Stimulated activated CD8-positive, alpha-beta memory T cell treated with anti-CD3 and anti-CD28 coated beads, Interleukin-2, amount 100 ng/mL, for 48 hours (primary cell): ENCODE results near the gene MAML3.
"Not testable (repeated sequence)": the region's sequence is repeated elsewhere in the genome, so short reads cannot be mapped to it uniquely, and the experiment has no call there.

Experiments used
- DNase-seq, 2 donors: peaks; one replicate each; pipeline ENCODE4 v3.0.0-alpha.2; 2020; ENCODE audit warnings: low read depth in 2 of 2

The MAML3 gene

DNA sequence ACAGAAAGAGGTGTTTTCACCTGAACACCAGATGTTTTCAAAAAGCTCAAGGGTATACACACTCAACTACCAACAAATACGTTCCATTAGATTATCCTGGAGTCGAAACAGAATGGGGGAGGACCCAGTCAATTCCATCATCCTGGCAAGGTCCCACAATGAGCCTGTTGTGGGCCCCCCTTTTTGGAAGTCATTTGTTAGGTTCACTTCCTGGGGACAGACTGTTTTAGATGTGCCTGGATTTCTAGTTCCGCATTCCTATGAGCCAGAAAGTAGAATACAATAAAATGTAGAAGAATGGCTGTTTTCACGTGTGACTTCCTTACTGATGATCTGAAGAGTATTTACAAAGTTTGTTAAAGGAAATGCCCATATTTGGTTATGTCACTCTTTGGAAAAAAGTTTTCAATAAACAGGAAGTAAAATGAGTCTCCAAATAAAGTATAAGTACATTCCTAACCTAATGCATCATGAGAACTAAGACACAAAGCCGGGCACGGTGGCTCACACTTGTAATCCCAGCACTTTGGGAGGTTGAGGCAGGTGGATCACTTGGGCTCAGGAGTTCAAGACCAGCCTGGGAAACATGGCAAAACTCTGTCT, 192.5 kb downstream of the MAML3 start:
- no peak for DNase-seq

DNA sequence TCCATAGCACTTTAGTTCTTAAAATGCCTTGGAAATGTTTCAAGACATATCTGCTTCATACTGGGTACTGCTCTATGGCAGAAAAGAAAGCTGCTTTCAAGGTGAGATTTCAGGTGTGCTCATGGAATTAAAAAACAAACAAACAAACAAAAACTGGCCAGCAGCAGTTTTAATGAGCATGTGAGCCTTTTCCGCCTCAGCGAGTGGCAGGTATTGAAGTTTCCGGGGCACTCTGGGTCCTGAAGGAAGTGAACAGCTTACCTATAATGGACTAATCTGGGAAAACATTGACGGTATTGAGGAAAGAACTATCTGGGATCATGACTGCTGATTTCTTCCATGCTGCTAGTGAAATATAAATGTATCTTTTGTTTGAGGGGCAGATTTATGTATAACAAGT, 194.6 kb downstream of the MAML3 start:
- no peak for DNase-seq

DNA sequence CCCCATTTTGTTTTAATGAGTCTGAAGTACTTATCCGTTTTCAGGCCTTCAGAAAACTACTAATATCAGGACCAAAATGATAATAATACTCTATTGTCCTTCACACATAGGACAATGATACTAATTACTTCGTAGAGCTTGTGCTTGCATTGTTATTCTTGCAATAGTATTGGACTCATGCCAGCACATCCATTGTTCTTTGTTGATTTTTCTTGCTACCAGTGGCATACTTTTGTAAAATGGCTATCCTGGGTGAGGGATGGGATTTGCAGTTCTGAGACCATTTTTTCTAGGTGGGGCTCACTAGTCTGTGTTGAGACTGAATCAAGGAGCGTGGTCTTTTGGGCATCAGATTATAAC, 195.3 kb downstream of the MAML3 start:
- no peak for DNase-seq

DNA sequence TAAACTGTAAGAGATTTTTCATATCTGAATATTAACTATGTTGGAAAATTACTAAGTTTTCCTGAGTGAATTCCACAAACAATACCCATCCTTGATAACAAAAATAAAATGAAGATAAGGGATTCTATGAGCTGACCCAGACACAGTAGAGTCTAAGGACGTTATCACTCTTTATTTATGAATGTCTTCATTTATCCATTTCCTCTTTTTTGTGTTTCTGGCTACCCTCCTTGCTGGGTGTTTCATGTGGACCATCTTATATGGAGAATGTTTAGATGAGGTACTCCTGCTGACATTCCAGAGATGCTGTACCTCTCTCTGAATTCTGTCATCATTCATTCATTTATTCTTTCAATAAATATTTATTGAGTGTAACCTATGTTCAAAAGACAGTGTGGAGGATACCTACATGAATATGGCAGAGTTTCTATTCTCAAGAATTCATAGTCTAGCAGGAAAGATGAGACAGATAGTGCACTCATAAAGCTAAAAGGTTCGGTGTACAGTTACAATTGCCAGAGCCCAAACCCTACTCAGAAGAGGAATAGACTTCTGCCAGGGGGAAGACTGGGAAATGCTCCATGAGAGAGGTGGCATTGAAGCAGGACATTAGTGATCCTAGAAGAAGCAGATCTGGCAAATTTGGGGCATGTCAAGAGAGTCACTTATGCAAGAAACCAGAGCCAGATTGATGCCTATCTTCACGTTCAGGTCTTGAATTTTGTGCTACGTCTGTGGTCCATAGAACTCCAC, 195.8 kb downstream of the MAML3 start:
- no peak for DNase-seq

DNA sequence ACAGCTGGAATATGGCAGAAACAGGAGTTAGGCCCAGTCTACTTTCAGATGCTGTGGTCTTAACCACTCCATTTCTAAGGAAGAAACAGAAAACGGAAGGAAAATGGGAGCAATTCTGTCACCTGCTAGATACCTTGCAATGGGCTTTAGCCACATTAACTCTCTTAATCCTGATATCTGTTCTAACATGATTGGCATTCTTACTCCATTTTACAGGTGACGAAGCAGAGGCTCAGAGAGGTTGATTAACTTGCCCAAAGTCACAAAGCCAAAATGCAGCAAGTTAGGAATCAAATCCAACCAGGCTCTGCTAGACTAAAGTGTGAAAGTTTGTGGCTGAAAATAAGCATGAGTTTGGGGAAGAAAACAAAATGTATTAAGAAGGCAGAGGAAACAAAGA, 196.9 kb downstream of the MAML3 start:
- no peak for DNase-seq

DNA sequence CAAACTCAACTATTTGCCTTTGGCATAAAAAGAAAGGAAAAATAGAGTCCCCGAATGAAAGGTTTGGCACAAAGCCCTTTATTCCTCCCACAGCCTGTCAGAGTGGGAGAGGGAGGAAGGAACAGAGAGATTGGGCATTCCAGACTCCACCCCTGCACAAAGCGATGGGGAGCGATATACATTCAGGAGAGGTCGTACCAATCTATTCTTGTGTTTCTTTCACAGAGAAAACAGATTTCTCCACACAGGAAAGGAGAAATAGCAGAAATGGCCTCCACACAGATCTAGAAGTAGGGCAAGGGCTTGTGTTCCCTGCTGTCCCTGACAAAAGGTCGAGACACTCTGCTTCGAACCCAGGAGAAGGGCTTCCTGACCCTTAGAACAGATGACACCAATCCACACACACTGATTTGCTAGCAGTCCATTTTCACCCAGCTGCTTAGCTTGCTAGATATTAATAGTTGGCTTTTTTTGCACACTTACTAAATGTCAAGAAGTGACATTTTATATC, 197.4 kb downstream of the MAML3 start:
- no peak for DNase-seq

DNA sequence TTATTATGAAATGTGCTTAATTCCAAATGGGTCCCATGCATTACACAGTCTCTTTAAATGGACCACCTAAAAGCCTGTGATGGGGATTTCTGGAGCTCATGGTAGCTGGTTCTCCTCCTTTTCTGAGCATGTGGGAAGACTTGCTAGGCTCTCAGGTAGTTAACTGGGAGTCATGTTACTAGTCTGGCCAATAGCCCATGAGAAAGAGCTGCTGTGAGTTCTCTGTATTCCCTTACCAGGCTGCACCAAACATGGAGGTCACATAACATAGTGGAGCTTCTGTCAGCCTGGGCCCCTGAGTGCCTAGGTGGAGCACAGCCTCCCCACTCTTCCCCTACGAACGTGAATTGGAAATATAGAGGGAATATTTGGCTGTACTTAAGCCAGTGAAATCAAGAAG, 198.4 kb downstream of the MAML3 start:
- no peak for DNase-seq

DNA sequence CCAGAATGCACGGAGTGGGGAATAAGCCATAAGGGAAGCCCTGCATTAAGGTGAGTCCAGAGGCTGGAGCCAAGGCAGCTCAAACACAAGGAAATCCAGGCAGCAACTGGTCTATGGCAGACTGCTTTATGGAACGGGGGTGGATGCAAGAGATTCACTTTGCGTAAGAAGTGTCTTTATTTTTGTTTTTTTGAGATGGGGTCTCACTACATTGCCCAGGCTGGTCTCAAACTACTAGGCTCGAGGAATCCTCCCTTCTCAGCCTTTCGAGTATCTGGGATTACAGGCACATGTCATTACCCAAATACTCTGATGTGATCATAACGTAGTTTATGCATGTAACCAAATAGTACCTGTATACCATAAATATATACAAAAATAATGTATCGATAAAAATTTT, 199.5 kb downstream of the MAML3 start:
- no peak for DNase-seq

DNA sequence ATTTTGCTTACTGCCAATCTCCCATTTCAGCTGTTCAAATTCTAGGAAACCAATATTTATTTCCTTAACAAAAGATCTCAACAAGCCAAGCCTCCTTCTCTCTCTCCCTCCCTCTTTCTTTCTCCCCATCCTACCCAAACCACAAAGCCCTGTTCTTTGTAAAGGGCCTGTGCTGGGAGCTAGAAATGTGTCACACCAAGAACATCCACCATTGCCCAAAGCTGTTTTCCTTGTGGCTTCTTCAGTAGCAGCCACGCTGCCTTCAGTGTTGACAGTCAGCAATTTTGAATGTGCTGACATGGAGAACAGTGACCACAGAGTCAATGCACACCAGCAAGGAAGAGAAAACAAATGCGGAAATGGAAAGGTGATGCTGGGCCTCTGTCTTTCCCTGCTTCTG, 203.0 kb downstream of the MAML3 start:
- DNase-seq, result peak in 1 of 2 donors; percentile 5

DNA sequence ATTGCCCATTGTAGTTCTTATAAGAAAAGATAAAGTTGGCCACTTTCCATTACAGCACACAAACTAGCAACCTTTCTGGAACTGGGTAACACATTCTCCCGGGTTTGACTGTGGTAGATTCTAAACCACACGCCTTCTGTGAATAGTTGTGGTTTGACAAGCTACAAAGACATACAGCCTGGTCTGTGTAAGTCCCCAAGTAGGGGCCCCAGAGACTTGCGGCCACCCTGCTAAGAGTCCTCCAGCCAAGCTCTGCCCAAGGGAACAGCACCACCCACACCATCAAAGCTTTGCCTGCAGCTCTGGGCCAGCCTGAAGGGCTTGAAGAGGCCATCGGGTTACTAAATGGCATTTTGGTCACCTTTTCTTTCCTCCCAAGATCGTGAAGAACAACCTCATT, 203.4 kb downstream of the MAML3 start:
- DNase-seq, result peak; percentile 9 to 15

DNA sequence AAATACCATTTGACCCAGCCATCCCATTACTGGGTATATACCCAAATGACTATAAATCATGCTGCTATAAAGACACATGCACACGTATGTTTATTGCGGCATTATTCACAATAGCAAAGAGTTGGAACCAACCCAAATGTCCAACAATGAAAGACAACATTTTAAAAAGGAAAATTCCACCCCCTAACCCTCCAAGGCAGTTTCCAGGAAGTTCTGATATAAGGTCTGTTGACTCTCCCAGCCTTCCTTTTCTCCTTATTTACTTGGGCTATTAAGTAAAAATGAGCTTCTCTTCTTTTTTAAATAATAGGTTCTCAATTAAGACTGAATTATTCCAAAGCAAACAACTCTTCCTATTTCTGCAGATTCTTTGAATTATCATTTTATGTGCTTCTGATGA, 209.1 kb downstream of the MAML3 start:
- not testable (repeated sequence) for DNase-seq

DNA sequence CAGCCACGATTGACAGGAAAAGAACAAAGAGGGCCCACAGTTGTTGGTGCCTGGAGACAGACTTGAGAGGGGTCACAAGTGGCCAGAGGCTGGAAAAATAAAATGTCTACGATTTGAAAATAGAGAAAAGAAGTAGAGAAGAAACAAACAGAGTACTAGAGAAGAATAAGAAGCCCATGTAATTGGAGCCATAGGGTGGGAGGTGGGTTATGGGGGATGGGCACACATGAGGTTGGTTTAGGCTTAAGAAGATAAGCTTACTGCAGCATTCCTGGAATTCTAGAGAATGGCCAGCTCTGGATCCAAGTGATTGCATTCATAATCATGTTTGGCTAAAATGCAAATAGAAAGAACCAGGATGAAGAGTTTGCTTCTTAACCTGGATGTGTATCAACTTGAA, 210.7 kb downstream of the MAML3 start:
- DNase-seq, result no peak

DNA sequence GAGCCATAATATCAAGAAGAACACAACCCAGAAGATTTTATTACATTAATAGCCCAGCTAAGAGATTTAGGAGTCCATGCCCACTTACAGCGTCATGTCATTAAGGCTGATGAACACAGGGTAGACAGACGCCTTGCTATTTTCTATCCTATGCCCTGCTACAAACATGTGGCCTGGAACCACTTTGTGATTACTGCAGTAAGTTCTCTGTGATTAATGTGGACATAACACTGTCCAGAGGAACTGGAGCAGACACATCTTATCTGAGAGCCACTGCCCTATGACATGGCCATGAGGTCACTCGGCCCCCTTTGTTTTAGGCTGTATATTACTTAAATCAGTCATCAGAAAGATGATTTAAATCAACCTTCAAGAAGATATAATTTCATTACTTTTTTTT, 211.7 kb downstream of the MAML3 start:
- DNase-seq, result no peak

DNA sequence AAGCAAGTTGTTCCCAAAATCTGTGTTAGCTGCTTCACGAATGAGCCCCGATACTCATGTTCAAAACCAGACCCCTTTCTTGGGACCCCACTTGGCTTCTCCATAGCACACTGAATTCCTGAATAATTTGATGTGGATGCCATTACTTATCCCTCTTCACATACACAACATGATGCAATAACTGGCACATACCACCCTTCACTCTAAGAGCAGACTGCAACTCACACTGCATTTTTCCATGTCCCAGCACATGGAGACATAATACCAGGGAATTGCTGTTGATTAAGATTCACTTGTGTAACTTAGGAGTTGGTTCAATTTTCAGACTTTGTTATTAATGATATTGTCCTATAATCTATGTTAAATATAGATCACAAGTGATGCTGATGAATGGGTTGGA, 213.4 kb downstream of the MAML3 start:
- DNase-seq, result no peak

DNA sequence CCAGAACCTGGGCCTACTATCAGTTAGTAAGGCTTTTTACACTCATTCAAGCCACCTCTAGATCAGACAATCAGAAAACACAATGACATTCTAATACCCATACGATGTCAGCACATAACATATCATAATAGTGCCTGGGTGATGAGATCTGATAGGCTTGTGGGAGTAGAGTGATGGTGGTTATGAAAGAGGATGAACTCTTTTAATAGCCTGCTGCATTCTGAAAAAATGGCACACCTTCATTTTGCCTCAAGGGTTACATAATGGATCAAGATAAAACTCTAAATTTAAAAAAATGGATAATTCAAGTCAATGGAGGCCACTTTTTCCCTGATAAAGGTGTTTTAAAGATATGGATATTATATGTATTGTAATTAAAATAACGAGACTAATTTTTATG, 215.6 kb downstream of the MAML3 start:
- no peak for DNase-seq

DNA sequence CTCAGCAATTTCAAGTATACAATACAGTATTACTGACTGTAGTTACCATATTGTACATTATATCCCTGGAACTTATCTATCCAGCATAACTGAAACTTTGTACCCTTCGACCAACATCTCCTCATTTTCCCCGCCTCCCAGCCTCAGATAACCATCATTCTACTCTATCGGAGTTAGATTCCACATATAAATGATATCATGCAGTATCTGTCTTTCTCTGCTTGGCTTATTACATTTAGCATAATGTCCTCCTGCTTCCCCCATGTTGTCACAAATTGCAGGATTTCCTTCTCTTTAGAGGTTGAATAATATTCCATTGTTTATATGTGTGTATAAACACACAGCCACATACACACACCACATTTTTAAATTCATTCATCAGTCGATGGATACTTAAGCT, 218.1 kb downstream of the MAML3 start:
- no peak for DNase-seq

DNA sequence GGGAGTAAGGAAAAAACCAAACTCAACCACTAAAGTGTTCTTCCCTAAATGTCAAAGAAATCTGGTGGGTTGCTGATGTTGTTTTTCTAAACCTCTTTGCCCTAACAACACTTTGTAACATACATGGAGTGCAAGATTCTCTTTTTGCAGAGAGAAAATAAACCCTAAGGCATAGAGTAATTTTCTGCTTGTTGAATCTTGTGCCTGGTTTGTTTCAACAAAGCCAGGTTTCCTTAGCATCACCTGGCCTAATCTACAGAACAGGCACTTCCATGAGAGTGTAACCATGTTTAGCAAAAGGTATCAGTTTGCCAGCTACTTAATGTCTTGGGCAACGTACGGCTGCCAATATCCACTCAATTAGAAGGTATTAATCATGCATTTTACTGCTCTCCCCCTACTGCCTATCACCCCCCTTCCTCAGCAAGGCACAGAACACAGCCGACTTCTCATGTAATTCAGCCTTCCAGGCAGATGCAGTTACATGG, 219.2 kb downstream of the MAML3 start:
- no peak for DNase-seq

DNA sequence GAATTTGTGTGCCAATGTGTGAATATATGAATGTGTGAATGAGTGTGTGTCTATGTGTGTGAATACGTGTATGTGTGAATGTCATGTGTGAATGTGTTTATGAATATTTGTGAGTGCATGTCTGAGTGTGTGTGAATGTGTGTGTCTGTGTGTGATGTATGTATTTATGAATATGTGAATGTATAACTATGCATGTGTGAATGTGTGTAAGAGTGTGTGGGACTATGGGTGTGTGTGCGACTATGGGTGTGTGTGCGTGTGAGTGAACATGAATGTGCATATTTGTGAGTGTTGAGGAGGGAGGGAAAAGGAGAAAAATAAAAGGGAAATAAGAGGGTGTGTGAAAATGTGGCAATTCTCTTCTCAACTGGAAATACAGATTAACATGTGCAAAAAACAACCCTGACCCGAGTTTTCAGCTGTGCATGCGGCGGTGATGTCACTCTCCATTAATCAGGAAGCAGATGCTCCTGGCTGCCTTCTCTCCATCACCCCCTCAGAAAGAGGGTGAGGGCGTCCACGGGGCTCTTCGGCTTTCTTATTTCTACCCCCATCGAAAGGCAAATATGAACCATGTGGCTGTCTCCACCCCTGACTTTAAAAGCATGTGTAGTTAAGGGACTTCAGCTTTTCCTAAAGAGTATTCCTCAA, 219.8 kb downstream of the MAML3 start:
- no peak for DNase-seq

DNA sequence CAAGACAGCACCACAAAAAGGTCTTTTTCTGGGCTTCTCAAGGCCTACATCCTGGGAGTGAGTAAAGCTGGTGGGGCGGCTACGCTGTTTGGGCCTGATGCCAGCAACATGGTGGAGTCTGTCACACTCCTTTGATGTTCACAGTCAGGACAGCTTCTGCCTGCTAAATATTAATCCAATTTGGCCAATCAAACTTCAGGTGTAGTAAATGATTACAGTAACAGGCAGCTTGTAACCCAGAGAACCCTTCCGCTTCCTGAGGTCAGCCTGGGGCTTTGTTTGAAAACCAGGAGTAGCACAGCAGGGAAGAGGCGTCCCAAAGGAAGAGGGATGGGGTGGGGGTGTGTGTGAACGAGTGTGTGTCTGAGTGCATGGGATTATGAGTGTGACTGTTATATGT, 220.4 kb downstream of the MAML3 start:
- no peak for DNase-seq

DNA sequence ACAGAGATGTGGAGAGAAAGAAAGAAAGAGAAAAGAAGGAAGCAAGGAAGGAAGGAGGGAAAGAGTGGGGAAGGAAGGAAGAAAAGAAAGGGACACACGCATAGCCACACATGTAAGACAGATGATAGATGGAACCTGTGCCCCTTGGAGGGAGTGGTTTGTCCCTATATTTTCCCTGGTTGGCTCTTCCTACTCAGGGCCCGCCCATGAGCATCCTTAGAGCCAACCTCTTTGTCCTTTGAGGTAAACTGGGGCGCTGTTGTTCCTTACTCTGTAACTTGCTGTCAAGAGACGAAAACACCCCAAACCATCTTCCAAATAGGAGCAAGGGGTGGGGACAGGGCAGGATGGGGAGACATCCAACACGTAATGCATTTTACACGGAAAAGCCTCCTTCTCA, 220.9 kb downstream of the MAML3 start:
- no peak for DNase-seq

DNA sequence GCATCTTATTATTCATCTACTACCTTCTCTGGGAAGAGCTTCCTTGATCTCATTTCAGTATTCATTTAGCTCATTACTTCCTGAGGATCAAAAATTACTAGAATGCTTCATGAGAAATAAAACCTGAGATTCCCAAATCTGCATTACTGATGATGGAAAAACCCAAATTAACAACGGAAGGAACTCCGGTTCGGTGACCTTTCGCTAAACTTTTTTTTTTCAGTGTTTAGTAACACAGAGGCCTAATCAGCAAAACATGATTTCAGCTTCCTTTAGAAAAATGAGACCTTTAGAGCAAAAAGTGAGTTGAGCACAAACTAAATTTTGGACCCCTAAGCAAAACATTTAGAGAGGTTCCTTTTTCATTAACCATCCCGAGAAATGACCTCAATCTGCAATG, 229.2 kb downstream of the MAML3 start:
- no peak for DNase-seq

DNA sequence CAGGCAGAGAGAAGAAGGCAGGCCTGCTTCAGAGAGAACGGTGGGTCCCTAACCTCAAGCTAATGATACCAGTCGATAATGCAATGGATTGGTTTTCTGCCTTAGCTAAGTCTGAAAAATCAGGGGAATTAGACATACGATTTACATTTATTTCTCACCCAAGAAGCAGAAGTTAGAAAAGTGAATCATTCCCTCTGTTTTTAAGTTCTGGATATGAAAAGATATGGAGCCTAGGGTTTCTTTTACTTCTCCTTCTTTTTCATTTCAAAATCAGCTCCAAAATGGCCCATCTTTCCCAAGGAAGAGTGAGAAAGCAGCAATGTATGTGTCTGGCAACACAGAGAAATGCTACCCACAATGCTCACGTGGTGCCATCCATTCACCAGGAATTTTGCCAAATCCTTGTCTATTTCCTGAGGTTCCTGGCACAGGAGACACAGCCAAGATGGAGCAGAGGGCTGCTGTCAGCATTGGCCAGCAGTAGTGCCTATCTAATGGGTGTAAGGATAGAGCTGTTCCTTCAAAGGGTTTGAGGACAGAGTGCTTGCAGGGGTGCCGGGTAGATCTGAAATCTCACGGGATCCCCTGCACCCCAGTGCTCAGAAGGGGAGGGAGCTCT, 231.5 kb downstream of the MAML3 start:
- no peak for DNase-seq
